CD4-positive, CD25-positive, alpha-beta regulatory T cell (primary cell): ENCODE results near the gene IFTAP. TPM values are rescaled to one million over a fixed set of nuclear protein-coding genes. Genes with fewer than 3 reads are reported as not detected.
"Not testable (repeated sequence)": the region's sequence is repeated elsewhere in the genome, so short reads cannot be mapped to it uniquely, and the experiment has no call there.

Source experiments
- ATAC-seq, 2 donors: fragments of 150-1000 bp; cut with Tn5 transposase; one replicate each; pipeline ENCODE4 v1.10.0; 2021; ENCODE audit warnings: low read depth in 2 of 2, moderate number of reproducible peaks in 2 of 2, moderate library complexity in 1 of 2
- DNase-seq, 3 donors: peaks; one replicate each; pipeline versions ENCODE4 v3.0.0 to v3.0.0-alpha.2; 2012 to 2022; ENCODE audit warnings: mixed read lengths in 1 of 3
- H3K27ac ChIP-seq: one replicate; pipeline ENCODE4 v1.7.0; 2013; ENCODE audit warnings: mild to moderate bottlenecking, low read length; ENCODE audit not compliant: insufficient read depth, poor library complexity, severe bottlenecking
- H3K27me3 ChIP-seq: one replicate; pipeline ENCODE4 v1.7.0; 2013; ENCODE audit warnings: low read length; ENCODE audit not compliant: control insufficient read depth, insufficient read depth
- H3K36me3 ChIP-seq: one replicate; pipeline ENCODE4 v1.7.0; 2013; ENCODE audit warnings: mild to moderate bottlenecking, low read length, moderate library complexity; ENCODE audit not compliant: control insufficient read depth, insufficient read depth
- H3K4me1 ChIP-seq: 2 replicates; pipeline ENCODE4 v1.7.0; 2013; ENCODE audit warnings: mild to moderate bottlenecking, low read length; ENCODE audit not compliant: insufficient read depth, control insufficient read depth, poor library complexity, severe bottlenecking
- H3K4me3 ChIP-seq: one replicate; pipeline ENCODE4 v1.7.0; 2013; ENCODE audit warnings: low read depth, mild to moderate bottlenecking, low read length, moderate library complexity
- H3K9me3 ChIP-seq, 2 experiments: 1 replicate in 1 of 2; 2 replicates in 1 of 2; pipeline ENCODE4 v1.7.0; 2013; ENCODE audit warnings: low read length in 2 of 2, mild to moderate bottlenecking in 1 of 2, moderate library complexity in 1 of 2; ENCODE audit not compliant: control insufficient read depth in 2 of 2
- H3K27ac Mint-ChIP-seq, 3 donors: one replicate each; pipeline ENCODE4 v1.8.0; 2020 to 2022; ENCODE audit warnings: mild to moderate bottlenecking in 3 of 3, mixed read lengths in 3 of 3, moderate library complexity in 2 of 3
- H3K27me3 Mint-ChIP-seq: one replicate; pipeline ENCODE4 v1.8.0; 2022; ENCODE audit warnings: mild to moderate bottlenecking, mixed read lengths
- H3K36me3 Mint-ChIP-seq: one replicate; pipeline ENCODE4 v1.8.0; 2020; ENCODE audit warnings: mixed read lengths
- H3K4me1 Mint-ChIP-seq, 4 donors: one replicate each; pipeline ENCODE4 v1.8.0; 2020 to 2022; ENCODE audit warnings: mixed read lengths in 4 of 4, mild to moderate bottlenecking in 1 of 4
- H3K4me3 Mint-ChIP-seq, 4 donors: one replicate each; pipeline ENCODE4 v1.8.0; 2020 to 2022; ENCODE audit warnings: mild to moderate bottlenecking in 4 of 4, mixed read lengths in 4 of 4, moderate library complexity in 3 of 4
- H3K9me3 Mint-ChIP-seq, 7 donors: one replicate each; pipeline ENCODE4 v1.8.0; 2020 to 2022; ENCODE audit warnings: mixed read lengths in 7 of 7, mild to moderate bottlenecking in 3 of 7, moderate library complexity in 2 of 7
- polyA plus RNA-seq, 4 donors: library from polyadenylated mRNA; unstranded; fragments of 300-500 nt; fragmentation: Illumina TruSeq; gene quantifications; one replicate each; pipeline ENCODE4 v1.2.3, GENCODE V29; 2021
- total RNA-seq: library from RNA; stranded (reverse); gene quantifications from one replicate; pipeline ENCODE4 v1.2.3, GENCODE V29; 2022

The IFTAP gene
- total and polyA plus RNA-seq, 5 donors from 2014 or later, result 0.71 to 3.8 (median 2.5) TPM; not detected in 1

DNA sequence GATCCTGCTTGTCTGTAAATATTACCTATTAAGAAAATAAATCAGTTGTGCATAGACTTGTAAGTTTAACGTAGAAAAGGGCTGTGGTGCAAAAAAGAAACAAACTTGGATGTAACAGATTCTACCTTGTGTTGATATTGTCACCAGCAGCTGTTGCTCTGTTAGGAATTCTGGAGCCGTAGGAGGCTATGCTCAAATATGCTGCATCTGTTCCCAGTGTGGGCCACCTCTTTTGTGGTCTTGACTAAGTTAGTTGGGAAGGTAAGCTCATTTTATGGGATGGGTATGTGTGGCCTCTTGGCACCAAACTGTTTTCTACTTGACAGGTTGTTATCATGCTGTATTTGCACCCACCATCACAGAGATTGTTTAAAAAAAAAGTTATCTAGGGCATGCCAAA, 33.2 kb downstream of the IFTAP start:
- no peaks in the 10 kb centered on the region for H3K9me3 Mint-ChIP-seq
- no peaks in the 10 kb centered on the region for H3K4me1 Mint-ChIP-seq
- Histone ChIP-seq H3K4me3 (no peak overlapping the region), H3K9me3 (no peaks in the 10 kb centered on the region), H3K4me1 (no peaks in the 10 kb centered on the region), H3K27me3 (no peaks in the 10 kb centered on the region), H3K27ac (no peak overlapping the region), H3K36me3 (no peaks in the 10 kb centered on the region)
- H3K4me3 Mint-ChIP-seq, result no peak overlapping the region
- H3K27ac Mint-ChIP-seq, result peak overlapping the region in 1 of 3 donors; percentile 3
- DNase-seq, result no peak
- no peak for ATAC-seq
- no peaks in the 10 kb centered on the region for H3K27me3 Mint-ChIP-seq
- H3K36me3 Mint-ChIP-seq, result no peaks in the 10 kb centered on the region

DNA sequence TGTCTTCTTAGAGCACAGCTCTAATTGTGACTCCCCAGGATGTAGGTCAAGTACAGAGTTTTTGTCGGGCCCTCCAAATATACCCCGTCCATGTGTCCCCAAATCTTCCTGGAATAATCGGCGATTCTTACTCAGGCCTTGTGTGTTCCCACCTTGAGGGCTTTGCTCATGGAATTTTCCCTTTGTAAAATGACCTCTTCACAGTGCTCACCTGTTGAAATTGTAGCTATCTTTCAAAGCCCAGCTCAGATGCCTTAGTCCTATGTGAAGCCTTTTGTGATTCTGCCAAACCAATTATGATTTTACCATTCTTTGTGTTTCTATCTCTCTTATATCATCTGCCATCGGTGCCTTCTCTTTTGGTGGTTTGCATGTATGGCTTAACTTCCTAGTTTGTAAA, 33.8 kb downstream of the IFTAP start:
- no peak overlapping the region for H3K4me3 ChIP-seq
- Mint-ChIP-seq H3K27ac (no peak overlapping the region), H3K9me3 (no peaks in the 10 kb centered on the region), H3K27me3 (no peaks in the 10 kb centered on the region), H3K4me1 (no peaks in the 10 kb centered on the region), H3K4me3 (no peak overlapping the region), H3K36me3 (no peaks in the 10 kb centered on the region)
- no peaks in the 10 kb centered on the region for H3K9me3 ChIP-seq
- H3K36me3 ChIP-seq, result no peaks in the 10 kb centered on the region
- H3K27me3 ChIP-seq, result peaks cover 1% of the 10 kb centered on the region
- ATAC-seq (no peak), DNase-seq (no peak)
- H3K4me1 ChIP-seq, result no peaks in the 10 kb centered on the region
- no peak overlapping the region for H3K27ac ChIP-seq

DNA sequence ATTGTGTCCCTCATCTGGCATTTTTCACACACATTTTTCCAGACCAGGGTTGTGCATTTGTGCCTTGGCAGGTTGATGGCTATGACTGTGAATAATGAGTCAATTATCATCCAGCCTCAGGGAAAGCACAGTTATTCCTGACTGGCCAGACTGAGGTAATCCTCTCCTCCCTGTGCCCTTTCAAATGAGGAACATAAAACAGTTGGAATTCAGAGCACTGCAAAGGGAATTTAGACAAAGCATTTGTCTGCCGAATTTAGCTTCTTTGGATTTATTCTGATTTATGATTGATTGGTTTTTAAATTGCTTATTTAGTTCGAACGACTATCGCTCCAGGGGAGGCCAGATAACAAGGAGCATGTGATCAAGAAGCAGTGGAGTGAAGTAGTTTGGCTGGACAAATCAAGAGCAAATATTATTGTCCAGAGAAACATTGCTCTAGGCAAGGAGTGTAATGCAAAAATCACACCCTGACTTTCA, 34.5 kb downstream of the IFTAP start:
- Mint-ChIP-seq H3K36me3 (no peaks in the 10 kb centered on the region), H3K27ac (no peak overlapping the region), H3K4me1 (no peaks in the 10 kb centered on the region), H3K4me3 (no peak overlapping the region), H3K9me3 (no peaks in the 10 kb centered on the region), H3K27me3 (no peaks in the 10 kb centered on the region)
- no peaks in the 10 kb centered on the region for H3K4me1 ChIP-seq
- ATAC-seq, result no peak
- H3K9me3 ChIP-seq, result no peaks in the 10 kb centered on the region
- H3K36me3 ChIP-seq, result no peaks in the 10 kb centered on the region
- H3K4me3 ChIP-seq, result no peak overlapping the region
- DNase-seq, result no peak
- H3K27me3 ChIP-seq, result peaks cover 2% of the 10 kb centered on the region
- H3K27ac ChIP-seq, result no peak overlapping the region

DNA sequence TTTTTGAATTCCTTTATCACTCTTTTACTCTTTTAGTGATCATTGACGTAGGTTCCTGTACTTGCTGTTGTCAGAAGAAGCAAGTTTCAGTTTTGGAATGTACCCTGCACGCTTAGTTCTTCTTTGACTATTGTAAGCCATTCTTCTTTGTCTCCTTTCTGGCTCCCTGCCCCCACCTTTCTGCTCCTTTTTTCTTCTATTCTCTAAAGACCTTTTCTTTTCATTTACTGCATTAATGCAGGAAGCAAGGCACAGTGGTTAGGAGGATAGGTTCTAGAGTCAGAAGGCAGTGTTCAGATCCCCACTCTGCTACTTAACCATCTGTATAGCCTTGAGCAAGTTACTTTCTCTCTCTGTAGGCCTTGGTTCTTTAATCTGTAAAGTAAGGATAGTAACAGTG, 37.5 kb downstream of the IFTAP start:
- Mint-ChIP-seq H3K36me3 (peaks cover 6% of the 10 kb centered on the region), H3K4me1 (no peaks in the 10 kb centered on the region), H3K4me3 (no peak overlapping the region), H3K9me3 (no peaks in the 10 kb centered on the region), H3K27me3 (no peaks in the 10 kb centered on the region), H3K27ac (no peak overlapping the region)
- H3K9me3 ChIP-seq, result no peaks in the 10 kb centered on the region
- no peak overlapping the region for H3K27ac ChIP-seq
- H3K27me3 ChIP-seq, result peaks cover 2% of the 10 kb centered on the region
- H3K36me3 ChIP-seq, result no peaks in the 10 kb centered on the region
- no peak for ATAC-seq
- no peaks in the 10 kb centered on the region for H3K4me1 ChIP-seq
- peak in 1 of 3 donors; percentile 2 for DNase-seq
- H3K4me3 ChIP-seq, result no peak overlapping the region

DNA sequence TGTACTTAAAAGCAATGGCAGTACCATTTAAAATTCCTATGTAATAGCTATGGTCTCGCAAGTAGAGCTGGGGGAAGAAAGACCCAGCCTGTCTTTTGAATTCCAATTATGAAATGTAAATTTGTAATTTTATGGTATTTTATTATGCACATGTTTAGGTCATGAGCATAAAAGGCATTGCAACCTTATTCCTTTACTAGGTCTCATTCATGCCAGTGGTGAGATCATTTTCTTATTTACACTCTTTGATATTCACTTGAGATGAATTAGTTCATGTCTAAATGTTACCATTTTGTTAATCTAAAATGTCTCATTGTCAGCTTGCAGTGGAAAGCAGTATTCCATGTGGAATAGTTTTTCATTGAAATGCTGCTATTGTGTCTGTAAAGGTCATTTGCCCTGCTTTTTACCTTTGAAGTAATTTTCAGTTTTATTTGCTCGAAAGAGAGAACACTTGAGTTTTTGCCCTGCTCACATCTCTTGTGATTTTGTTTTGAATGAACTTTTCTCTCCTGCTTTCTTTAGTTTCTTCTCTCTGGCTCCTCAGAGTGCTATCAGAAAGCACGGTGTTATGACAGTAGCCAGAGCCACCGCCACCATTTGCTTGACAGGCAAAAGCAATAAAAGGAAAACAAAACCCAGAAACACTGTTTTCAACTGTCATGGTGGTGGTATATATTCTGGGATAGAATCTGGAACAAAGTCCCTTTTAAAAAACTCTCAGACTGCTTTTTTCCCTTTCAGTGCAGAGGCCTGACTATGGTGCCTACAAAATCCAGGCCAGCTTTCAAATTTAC, 41.0 kb downstream of the IFTAP start:
- Mint-ChIP-seq H3K4me1 (no peaks in the 10 kb centered on the region), H3K27ac (no peak overlapping the region), H3K4me3 (no peak overlapping the region), H3K36me3 (peaks cover 10% of the 10 kb centered on the region), H3K27me3 (no peaks in the 10 kb centered on the region), H3K9me3 (peaks cover 0 to 1% (median 0%) of the 10 kb centered on the region in 7 donors)
- ATAC-seq (no peak), DNase-seq (no peak)
- H3K9me3 ChIP-seq, result no peaks in the 10 kb centered on the region
- H3K4me3 ChIP-seq, result no peak overlapping the region
- H3K36me3 ChIP-seq, result no peaks in the 10 kb centered on the region
- no peak overlapping the region for H3K27ac ChIP-seq
- H3K27me3 ChIP-seq, result peaks cover 2% of the 10 kb centered on the region
- no peaks in the 10 kb centered on the region for H3K4me1 ChIP-seq

DNA sequence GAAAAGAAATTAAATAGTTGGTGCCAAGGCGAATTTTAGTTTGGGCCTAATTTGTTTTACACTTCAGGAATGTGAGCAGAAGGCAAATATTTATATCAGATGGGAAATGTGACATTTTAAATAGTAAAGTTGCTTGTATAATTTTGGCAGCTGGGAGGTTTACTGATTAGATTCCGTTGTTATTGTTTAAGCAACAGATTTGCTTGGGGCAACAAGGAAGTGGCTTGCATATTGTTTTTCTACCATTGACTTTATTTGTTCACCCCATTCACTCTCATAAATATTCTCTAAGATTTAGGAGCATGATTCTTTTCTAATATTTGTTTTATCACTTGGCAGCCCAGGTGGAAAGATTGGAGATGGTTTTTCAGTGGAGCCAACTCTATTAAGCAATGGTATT, 44.3 kb downstream of the IFTAP start:
- peaks cover 14% of the 10 kb centered on the region for H3K36me3 Mint-ChIP-seq
- no peaks in the 10 kb centered on the region for H3K4me1 ChIP-seq
- peaks cover 0 to 4% (median 1%) of the 10 kb centered on the region in 7 donors for H3K9me3 Mint-ChIP-seq
- H3K27me3 ChIP-seq, result no peaks in the 10 kb centered on the region
- no peak overlapping the region for H3K27ac Mint-ChIP-seq
- no peaks in the 10 kb centered on the region for H3K9me3 ChIP-seq
- no peak overlapping the region for H3K4me3 Mint-ChIP-seq
- no peaks in the 10 kb centered on the region for H3K27me3 Mint-ChIP-seq
- ATAC-seq (no peak), DNase-seq (no peak)
- no peaks in the 10 kb centered on the region for H3K36me3 ChIP-seq
- H3K4me1 Mint-ChIP-seq, result no peaks in the 10 kb centered on the region
- H3K4me3 ChIP-seq, result no peak overlapping the region
- H3K27ac ChIP-seq, result no peak overlapping the region

DNA sequence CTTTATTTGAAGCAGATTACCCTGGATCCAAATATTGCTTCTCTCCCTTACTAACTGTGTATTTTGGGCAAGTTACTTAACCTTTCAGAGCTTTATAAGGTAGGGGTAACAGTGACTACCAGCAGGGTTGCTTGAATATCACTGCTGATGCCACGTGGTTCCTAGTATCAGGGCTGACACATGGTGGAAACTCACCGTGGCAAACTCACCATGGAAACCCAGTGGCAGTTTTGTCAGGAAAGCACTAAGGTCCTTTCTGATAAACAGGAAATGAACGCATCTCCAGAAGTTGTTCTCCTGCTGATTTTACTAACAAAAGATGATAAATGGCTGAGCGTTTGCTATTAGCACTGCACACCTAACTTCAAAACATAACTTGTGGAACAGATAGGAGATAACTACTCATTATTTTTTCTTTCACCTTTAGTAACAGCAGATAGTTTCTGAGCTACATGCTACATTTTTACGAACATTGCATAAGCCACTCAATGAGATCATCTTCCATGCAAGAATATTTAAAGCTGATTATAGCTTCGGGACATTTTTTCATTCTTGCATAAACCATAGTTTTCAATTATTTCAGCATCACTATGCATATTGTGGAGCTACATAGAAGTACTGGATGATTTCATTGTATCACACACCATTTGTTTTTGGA, 63.4 kb downstream of the IFTAP start:
- Mint-ChIP-seq H3K36me3 (no peaks in the 10 kb centered on the region), H3K9me3 (peaks cover 0 to 9% (median 2%) of the 10 kb centered on the region in 7 donors), H3K27me3 (no peaks in the 10 kb centered on the region), H3K4me3 (no peak overlapping the region), H3K4me1 (no peaks in the 10 kb centered on the region), H3K27ac (no peak overlapping the region)
- H3K9me3 ChIP-seq, result peaks cover 0 to 3% of the 10 kb centered on the region in 2 experiments
- H3K4me3 ChIP-seq, result no peak overlapping the region
- DNase-seq (no peak), ATAC-seq (no peak)
- no peak overlapping the region for H3K27ac ChIP-seq
- H3K4me1 ChIP-seq, result no peaks in the 10 kb centered on the region
- H3K27me3 ChIP-seq, result no peaks in the 10 kb centered on the region
- H3K36me3 ChIP-seq, result no peaks in the 10 kb centered on the region

DNA sequence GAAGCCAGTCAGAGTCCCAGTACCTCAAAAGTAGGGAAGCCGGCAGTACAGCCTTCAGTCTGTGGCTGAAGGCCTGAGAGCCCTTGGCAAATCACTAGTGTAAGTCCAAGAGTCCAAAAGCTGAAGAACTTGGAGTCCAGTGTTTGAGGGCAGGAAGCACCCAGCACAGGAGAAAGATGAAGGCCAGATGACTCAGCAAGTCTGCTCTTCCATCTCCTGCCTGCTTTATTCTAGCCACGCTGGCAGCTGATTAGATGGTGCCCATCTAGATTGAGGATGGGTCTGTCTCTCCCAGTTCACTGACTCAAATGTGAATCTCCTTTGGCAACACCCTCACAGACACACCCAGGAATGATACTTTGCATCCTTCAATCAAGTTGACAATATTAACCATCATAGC, 67.1 kb downstream of the IFTAP start:
- not testable (repeated sequence) for H3K4me1 Mint-ChIP-seq, H3K4me3 ChIP-seq, H3K27me3 ChIP-seq, H3K9me3 ChIP-seq, H3K36me3 ChIP-seq, H3K9me3 Mint-ChIP-seq, H3K4me3 Mint-ChIP-seq, H3K27ac ChIP-seq, DNase-seq, H3K27me3 Mint-ChIP-seq, H3K36me3 Mint-ChIP-seq, H3K4me1 ChIP-seq, ATAC-seq, H3K27ac Mint-ChIP-seq
